IPS-NIHi7 (cell line): ENCODE data around the gene SLC24A3.
A peak's percentile ranks its signal among the peaks of the same experiment; 100 is the strongest.

Experiments used
- DNase-seq: peaks from one replicate; pipeline ENCODE4 v3.0.0; 2012; ENCODE audit warnings: mixed read lengths; ENCODE audit errors: extremely low spot score

Gene SLC24A3

GRCh38 chr20:19241440-19241839 is 29.0 kb downstream of the SLC24A3 start:
- no peak for DNase-seq

DNA sequence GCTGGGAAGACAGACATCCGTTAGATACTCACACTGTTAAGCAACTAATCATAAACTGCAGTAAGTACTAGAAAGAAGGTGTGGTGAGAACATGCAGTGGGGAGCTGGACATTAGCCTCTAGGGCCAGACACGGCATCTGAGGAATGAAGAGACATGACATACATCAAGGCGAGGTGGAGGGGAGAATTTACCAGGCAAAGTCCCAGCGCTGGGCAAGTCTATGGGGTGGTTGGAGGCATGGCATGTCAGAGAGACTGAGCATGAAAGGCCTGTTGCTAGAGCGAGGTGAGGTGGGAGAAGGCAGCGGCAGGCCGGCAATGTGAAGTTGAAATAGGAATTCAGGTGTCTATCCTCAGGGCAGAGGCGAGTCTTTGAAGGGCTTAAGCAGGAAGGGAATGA is 31.8 kb downstream of the SLC24A3 start:
- DNase-seq: no peak

GRCh38 chr20:19249106-19249879 is 36.9 kb downstream of the SLC24A3 start:
- DNase-seq: no peak

DNA sequence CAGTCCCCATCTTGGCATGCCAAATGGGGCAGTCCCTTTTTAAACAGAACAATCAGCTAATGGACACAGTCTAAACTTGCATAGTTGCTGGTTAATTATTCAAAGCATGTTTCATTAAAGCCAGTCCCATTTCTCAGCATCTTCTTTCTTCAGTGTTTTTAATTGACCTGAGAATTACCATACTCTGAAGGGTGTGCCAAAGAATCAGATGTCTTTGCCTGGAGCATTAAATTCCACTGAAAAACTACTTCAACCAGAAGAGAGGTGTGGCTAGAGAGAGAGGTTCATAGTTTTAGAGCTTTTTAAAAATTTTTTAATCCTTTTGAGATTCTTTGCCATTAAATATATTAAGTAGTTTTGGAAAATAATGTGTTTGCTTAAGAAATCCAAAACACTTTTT is 37.9 kb downstream of the SLC24A3 start:
- DNase-seq: no peak

DNA sequence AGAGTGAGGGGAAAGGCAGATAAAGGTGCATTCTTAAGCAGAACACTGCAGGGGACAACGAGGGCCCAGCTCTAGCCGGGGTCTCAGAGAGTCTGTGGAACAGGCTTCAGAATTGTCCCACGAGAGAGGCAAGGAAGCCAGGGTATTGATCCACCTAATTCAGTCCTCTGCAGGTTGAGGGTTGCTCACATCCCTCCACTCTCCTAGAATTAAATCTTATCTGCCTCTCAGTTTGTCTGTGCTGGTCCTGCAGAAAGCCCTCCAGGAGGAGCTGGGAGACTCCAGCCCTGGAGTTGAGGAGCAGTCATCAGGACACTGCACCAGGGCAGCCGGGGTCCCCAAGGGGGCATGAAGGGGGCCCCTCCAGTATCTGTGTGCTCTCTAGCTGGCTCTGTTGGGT is 39.1 kb downstream of the SLC24A3 start:
- no peak for DNase-seq

DNA sequence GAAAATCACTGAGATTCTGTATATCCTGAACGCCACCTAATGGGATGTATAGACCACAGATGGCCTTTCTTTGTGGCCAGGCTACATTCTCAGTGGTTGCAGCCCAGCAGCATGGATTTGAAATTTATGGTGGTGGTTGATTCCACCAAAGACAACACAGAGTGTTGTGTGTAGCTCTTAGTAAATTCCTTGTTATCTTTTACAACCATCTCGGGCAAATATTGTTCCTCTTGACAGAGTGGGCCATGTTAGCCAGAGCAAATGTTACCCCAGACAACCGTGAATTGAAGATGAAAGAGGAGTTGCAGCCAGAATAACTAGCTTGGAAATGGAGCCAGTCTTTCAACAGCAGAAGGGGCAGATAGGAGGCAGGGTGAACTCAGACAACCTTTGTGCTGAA is 39.5 kb downstream of the SLC24A3 start:
- DNase-seq: no peak

DNA sequence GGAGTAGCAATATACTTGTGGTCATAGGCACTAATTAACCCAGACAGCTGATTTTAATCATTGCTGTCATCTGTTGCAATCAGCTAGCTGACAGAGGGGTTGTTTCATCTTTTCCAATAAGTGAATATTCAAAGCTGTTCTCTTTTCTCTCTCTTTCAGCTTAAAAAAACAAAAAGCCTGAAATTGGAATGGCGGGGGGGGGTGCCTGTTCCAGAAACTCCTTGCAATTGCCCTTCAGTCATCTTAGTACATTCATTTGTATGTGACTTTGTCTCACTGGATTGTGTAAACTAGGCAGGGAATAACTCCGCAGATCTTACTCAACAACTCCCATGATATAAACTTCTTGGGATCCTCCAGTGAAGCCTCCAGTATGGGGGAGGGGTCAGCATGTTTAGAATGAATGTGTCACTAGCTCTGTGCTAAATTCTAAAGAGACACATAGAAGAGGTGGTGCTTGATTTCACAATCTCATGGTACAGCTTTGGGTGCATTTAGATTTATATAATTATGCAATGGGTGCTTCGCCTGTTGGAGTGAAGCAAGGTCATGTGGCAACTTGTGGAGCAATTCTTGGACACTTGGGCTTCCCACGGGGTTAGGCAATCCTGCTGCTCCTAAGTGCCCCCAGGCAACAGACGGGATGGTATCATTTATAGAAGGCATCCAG is 40.1 kb downstream of the SLC24A3 start:
- DNase-seq: no peak

DNA sequence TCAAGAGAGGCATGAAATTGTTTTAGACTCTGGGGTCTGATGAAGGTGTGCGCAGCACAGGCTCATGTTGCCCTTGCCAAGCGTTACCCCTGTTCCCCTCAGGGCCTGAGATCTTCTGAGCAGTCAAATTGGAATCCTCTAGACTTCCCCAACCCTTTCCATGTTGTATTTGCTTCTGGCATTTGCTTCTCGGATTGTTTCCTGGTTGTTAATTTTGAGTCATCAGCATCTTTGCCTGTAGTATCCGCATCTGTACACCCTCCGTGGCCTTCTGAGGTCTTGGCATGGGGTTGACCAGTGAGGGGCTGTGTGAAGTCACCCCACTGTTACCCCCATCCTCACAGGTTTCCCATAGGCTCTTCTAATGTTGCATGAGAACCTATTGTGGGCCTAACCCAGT is 40.9 kb downstream of the SLC24A3 start:
- DNase-seq: no peak

GRCh38 chr20:19253916-19254820 is 41.7 kb downstream of the SLC24A3 start:
- no peak for DNase-seq

- DNase-seq: no peak
Measured at GRCh38 chr20:19254956-19255355, 42.5 kb downstream of the SLC24A3 start.

DNA sequence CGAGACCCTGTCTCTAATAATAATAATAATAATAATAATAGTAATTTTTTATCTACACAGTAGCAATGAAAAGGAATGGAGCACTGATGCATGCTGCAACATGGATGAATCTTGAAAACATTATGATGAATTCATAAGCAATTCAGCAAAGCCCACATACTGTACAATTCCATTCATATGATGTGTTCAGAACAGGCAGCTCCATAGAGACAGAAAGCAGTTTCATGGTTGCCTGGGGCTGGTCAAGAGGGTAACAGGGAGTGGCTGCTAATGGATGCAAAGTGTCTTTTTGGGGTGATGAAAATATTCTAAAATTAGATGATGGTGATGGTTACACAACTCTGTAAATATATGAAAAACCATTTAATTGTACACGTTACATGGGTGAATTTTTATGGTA is 43.6 kb downstream of the SLC24A3 start:
- DNase-seq: no peak

DNA sequence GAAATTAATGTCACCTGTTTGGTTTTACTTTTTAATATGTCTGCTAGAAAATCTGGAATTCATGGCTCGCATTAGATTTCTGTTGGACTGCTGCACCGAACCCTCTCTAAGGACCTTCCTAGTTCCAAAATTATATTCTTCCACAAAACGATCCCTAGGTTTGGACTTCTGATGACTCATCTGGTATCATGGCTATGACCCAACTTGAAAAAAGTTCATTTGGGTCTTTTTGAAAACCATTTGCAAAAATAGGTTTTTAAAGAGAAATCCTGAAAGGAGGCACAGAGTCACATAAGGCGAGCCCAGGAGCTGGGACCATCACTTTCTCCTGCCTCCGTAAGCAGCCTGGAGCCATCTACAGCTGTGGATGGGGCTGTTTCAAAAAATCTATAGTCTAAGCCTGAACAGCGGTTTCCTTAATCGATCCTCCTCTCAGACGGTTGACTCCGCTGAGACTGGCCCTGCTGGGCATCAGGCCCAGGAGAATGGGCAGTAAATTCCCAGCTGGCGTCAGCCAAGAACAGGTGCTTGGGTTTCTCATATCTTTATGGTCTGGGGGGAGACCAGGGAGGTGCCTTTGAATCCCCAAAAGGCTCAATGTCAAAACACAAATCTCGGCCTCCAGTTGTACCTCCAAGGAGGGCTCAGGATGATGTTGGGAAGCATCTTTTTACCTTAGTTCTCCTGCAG is 44.6 kb downstream of the SLC24A3 start:
- DNase-seq: no peak

DNA sequence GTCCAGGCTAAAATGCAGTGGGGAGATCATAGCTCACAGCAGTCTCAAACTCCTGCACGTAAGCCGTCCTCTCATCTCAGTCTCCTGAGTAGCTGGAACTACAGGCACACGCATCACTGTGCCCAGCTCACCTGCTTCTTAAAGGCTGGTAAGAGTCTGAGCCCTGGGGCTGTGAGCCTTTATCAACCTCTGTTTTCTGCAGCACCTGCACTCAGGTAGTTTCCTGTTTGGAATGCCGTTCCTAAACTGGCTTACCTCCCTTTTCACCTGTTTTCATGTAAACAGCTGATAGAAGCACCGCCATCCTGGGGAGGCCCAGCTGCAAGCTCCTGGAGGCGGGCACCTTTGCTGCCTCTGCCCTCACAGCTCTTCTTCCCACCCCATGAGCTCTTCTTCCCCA is 45.4 kb downstream of the SLC24A3 start:
- DNase-seq: no peak

DNA sequence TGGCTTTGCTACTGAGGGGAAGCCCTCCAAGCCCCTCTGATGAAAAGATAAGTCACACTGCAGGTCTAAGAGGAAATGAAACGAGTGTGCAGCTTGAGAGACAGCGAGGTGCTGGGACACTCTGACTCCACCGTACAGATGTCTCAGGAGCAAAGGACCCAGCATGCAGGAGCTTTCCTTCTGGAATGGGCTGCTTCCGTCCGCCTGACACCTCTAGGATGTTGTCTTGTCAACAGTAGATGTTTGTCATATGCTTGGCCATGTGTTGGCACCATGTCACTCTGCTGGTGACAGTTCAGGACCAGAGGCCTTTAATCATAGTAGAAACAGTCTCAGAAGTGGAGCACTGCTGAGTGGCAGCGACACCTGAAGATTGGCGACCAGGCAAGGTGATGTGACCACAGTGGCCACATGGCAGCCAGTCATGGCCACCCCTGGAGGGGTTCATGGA is 46.7 kb downstream of the SLC24A3 start:
- DNase-seq: no peak

DNA sequence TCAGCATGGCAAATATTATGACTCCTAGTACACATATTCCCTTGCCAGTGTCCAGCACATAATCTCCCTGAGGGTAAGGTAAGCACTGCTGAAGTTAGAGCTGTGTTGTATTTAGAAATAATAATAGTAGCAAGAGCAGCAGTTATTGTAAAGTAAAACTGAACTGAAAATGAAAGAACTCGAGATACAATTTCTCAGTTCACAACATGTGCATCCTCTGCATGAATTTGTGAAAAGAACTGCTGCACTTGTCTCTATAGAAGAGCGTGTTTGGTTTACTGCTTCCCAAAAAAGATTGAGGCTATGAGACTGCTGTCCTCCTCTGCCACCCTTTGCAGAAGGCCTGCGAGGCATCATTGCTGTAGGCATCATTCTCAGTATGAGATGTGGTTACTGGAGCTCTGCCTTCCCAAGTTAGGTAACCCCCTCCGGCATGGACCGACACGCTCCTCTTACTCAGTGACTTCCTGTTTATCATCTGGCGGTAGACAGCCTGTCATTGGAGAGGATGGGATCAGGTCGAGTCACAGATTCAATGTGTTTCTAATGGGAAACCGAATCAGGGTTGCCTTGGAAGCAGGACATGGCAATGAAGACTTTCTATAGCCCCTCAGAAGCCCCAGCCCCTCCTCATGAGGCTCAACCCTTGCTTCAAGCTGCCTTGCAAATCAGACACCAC is 48.1 kb downstream of the SLC24A3 start:
- DNase-seq: no peak

GRCh38 chr20:19264191-19264590 is 51.7 kb downstream of the SLC24A3 start:
- no peak for DNase-seq

- DNase-seq: peak; percentile 88
Measured at GRCh38 chr20:19265646-19266374, 53.4 kb downstream of the SLC24A3 start.

DNA sequence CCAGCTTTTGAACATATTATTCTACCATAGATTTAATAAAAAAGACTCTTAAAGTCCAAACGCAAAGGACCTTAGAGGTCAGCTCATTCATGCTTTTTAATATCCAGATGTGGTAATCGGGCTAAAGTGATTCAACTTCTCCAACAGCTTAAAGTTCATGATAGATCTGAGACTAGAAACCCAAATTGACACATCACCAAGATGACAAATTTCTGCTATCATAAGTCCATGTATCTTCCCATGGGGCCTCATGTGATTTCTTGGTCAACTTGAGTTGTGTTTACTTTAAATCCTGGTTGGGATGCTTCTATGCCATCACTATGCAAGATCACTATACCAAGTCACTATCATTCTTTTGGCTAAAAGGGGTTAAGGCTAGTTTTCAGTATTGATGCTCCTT is 56.0 kb downstream of the SLC24A3 start:
- DNase-seq: no peak

- no peak for DNase-seq
Measured at GRCh38 chr20:19269737-19270340, 57.4 kb downstream of the SLC24A3 start.
